B cell (primary cell): ENCODE measurements around the gene CRIM1. TPM values are rescaled to one million over a fixed set of nuclear protein-coding genes. Genes with fewer than 3 reads are reported as not detected.

Experiments
- ATAC-seq: fragments of 200-7000 bp; cut with Tn5 transposase; one replicate; pipeline ENCODE4 v1.10.0; 2021; ENCODE audit warnings: low read depth, mild to moderate bottlenecking, moderate number of reproducible peaks, moderate library complexity
- CTCF ChIA-PET: fragments of 350-600 bp; sonication (Branson Sonifier 250); formaldehyde crosslinking; loops from one replicate; lab custom pipeline; 2021; ENCODE audit warnings: antibody characterized with exemption, inconsistent platforms; lab: Charles Lee
- POLR2A ChIA-PET: fragments of 350-600 bp; sonication (Branson Sonifier 250); formaldehyde crosslinking; loops from one replicate; lab custom pipeline; 2021; ENCODE audit warnings: antibody characterized with exemption; lab: Charles Lee
- DNase-seq: peaks from one replicate; pipeline ENCODE4 v3.0.0; 2013
- H2AFZ ChIP-seq: 2 replicates; pipeline ENCODE4 v1.6.1; 2012; ENCODE audit warnings: mild to moderate bottlenecking, low read depth, low read length; ENCODE audit not compliant: insufficient read depth, poor library complexity, severe bottlenecking
- H3K27ac ChIP-seq, 2 donors: 1 replicate in 1 of 2; 2 replicates in 1 of 2; pipeline ENCODE4 v1.5.1; 2012 to 2013; ENCODE audit warnings: low read length in 2 of 2, mild to moderate bottlenecking in 2 of 2, moderate library complexity in 1 of 2
- H3K27me3 ChIP-seq, 4 experiments: fragments of 200-600 bp in 1 of 4; sonication (generic) in 1 of 4; replicated peaks in 1 of 4; 1 replicate in 2 of 4; 2 replicates in 2 of 4; pipeline versions ENCODE4 v1.6.1 to v1.7.0; 2013 to 2016; ENCODE audit warnings: low read length in 3 of 4, mild to moderate bottlenecking in 2 of 4, mixed read lengths in 1 of 4, moderate library complexity in 1 of 4; ENCODE audit not compliant: insufficient read depth in 4 of 4, control insufficient read depth in 3 of 4; ENCODE audit errors: control extremely low read depth in 1 of 4
- H3K36me3 ChIP-seq, 2 experiments: replicated peaks in 1 of 2; 1 replicate in 1 of 2; 2 replicates in 1 of 2; pipeline versions ENCODE4 v1.6.1 to v1.7.1; 2013; ENCODE audit warnings: low read length in 1 of 2; ENCODE audit not compliant: insufficient read depth in 2 of 2, control insufficient read depth in 1 of 2; ENCODE audit errors: control extremely low read depth in 1 of 2, extremely low read depth in 1 of 2
- H3K4me1 ChIP-seq, 2 donors: fragments of 200-600 bp in 1 of 2; sonication (generic) in 1 of 2; 1 replicate in 1 of 2; 2 replicates in 1 of 2; pipeline versions ENCODE4 v1.5.1 to v1.6.1; 2013 to 2017; ENCODE audit warnings: low read length in 2 of 2; ENCODE audit not compliant: control insufficient read depth in 2 of 2, insufficient read depth in 2 of 2
- H3K4me2 ChIP-seq: replicated peaks from 2 replicates; pipeline ENCODE3; 2012; ENCODE audit warnings: mild to moderate bottlenecking, low read depth, low read length; ENCODE audit not compliant: poor library complexity, severe bottlenecking
- H3K4me3 ChIP-seq, 5 experiments: fragments of 200-600 bp in 1 of 5; sonication (generic) in 1 of 5; 1 replicate in 3 of 5; 2 replicates in 2 of 5; pipeline versions ENCODE4 v1.5.1 to v1.7.0; 2011 to 2016; ENCODE audit warnings: low read length in 4 of 5, mild to moderate bottlenecking in 4 of 5, low read depth in 2 of 5, control low read depth in 1 of 5, moderate library complexity in 1 of 5; ENCODE audit not compliant: insufficient read depth in 1 of 5; ENCODE audit errors: control extremely low read depth in 1 of 5, extremely low read depth in 1 of 5
- H3K79me2 ChIP-seq: fragments of 200-600 bp; sonication (generic); one replicate; pipeline ENCODE4 v1.6.0; 2016; ENCODE audit warnings: low read length; ENCODE audit not compliant: control insufficient read depth, insufficient read depth
- H3K9ac ChIP-seq: fragments of 200-600 bp; sonication (generic); 2 replicates; pipeline ENCODE4 v1.6.1; 2017; ENCODE audit warnings: mild to moderate bottlenecking, low read length, moderate library complexity
- H3K9me3 ChIP-seq, 3 donors: one replicate each; pipeline versions ENCODE4 v1.6.1 to v1.7.1; 2013; ENCODE audit warnings: low read length in 2 of 3; ENCODE audit not compliant: control insufficient read depth in 2 of 3, insufficient read depth in 1 of 3; ENCODE audit errors: control extremely low read depth in 1 of 3
- H4K20me1 ChIP-seq: 2 replicates; pipeline ENCODE4 v1.6.0; 2012; ENCODE audit warnings: mild to moderate bottlenecking, low read length; ENCODE audit not compliant: insufficient read depth, control insufficient read depth, poor library complexity, severe bottlenecking
- H3K27ac Mint-ChIP-seq: one replicate; pipeline ENCODE4 v1.8.0; 2021; ENCODE audit warnings: mixed read lengths
- H3K27me3 Mint-ChIP-seq: one replicate; pipeline ENCODE4 v1.8.0; 2021; ENCODE audit warnings: mixed read lengths
- H3K4me1 Mint-ChIP-seq: one replicate; pipeline ENCODE4 v1.8.0; 2021; ENCODE audit warnings: mixed read lengths
- H3K4me3 Mint-ChIP-seq: one replicate; pipeline ENCODE4 v1.8.0; 2021; ENCODE audit warnings: mixed read lengths
- H3K9me3 Mint-ChIP-seq: one replicate; pipeline ENCODE4 v1.8.0; 2022; ENCODE audit warnings: mixed read lengths; ENCODE audit not compliant: insufficient read depth
- EZH2 ChIP-seq: IDR thresholded peaks from 2 replicates; pipeline ENCODE4 v1.6.1; 2012; ENCODE audit warnings: borderline replicate concordance, low read depth, mild to moderate bottlenecking, moderate library complexity, low read length; ENCODE audit not compliant: insufficient read depth, poor library complexity, severe bottlenecking
- WGBS: methylation state at CpG from one replicate; pipeline ENCODE4 v1.1.5; 2013; ENCODE audit warnings: missing lambda C conversion rate; ENCODE audit not compliant: insufficient coverage; 5-methylcytosine and 5-hydroxymethylcytosine counted together
- intact Hi-C: fragments of 100-400 bp; cut with micrococcal nuclease; formaldehyde crosslinking; loops from one replicate; pipeline ENCODE4 v1.10.0; 2022
- polyA plus RNA-seq: library from polyadenylated mRNA; depleted of rRNA; stranded (reverse); fragments of >200 nt; gene quantifications from 2 replicates; pipeline ENCODE4 v1.2.3, GENCODE V29; 2012
- total RNA-seq, 2 donors: library from RNA; stranded (reverse); fragments of 120-200 nt in 1 of 2; gene quantifications; 1 replicate in 1 of 2; 2 replicates in 1 of 2; pipeline versions ENCODE4 v1.2.3 to v1.2.4, GENCODE V29; 2013 to 2022
- TF ChIP-seq, protein P1 (sequence below): fragments of 200-600 bp; IDR thresholded peaks from one replicate; pipeline ENCODE4 v1.8.0; 2022; ENCODE audit warnings: antibody characterized with exemption, mild to moderate bottlenecking

CRIM1 gene
- total and polyA plus RNA-seq, 2 donors (not counting 1 experiment from before 2014, with no cell fraction given) = 1.3 to 5.0 TPM

DNA sequence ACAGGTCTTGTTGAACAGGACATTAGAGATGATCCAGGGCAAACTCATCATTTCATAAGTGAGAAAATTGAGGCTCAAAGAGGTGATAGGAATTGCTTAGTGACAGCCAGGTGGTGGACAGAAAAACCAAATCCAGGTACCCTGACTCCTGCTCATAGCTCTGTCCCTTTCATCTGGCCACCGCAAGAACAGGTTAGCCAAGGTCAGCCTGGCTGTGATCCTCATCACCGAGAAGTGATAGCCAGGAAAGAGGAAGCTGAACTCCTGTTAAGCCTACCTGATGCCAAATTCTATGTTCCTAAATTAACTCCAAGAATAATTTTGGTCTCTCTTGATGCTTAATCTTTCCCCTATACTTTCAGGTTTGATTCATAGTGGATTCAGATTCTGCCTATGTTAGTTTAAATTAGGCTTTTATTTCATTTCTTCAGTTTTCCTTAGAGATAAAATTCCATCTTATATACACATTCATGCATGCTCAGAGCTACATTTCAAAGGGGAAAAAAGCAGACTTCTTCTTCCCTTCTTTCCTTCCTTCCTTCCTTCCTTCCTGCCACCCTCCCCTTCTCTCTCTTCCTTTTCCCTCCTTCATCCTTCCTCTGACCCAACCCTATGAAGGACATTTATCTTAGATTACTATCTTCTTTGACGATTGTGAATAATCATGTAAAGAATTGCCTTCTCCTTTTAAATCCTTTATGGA lies 17.3 kb upstream of the CRIM1 start:
- H3K4me2 ChIP-seq = no peak overlapping the region
- intact Hi-C loops = no loop called here

GRCh38 chr2:36338827-36339145 lies 16.8 kb upstream of the CRIM1 start:
- H3K4me2 ChIP-seq = no peak overlapping the region
- H3K4me3 Mint-ChIP-seq = no peak overlapping the region
- no CpG with 5 or more reads among the region's 1 CpG for WGBS
- H3K27me3 Mint-ChIP-seq = peaks cover 8% of the 10 kb centered on the region
- no peaks in the 10 kb centered on the region for H4K20me1 ChIP-seq
- no peaks in the 10 kb centered on the region for H3K4me1 ChIP-seq
- CTCF ChIA-PET = interaction anchor here (1.0 to 1.2 kb wide), 2 partner anchors 13 to 14 kb away, joined by 3 read pairs; no protein-coding TSS in a partner anchor
- intact Hi-C loops = no loop called here
- no peaks in the 10 kb centered on the region for H3K9me3 ChIP-seq
- H2AFZ ChIP-seq = no peak overlapping the region
- H3K27me3 ChIP-seq = no peaks in the 10 kb centered on the region
- ATAC-seq (no peak), DNase-seq (no peak)
- POLR2A ChIA-PET = no interaction called here
- no peak for TF ChIP-seq EZH2
- TF ChIP-seq, protein P1, sequence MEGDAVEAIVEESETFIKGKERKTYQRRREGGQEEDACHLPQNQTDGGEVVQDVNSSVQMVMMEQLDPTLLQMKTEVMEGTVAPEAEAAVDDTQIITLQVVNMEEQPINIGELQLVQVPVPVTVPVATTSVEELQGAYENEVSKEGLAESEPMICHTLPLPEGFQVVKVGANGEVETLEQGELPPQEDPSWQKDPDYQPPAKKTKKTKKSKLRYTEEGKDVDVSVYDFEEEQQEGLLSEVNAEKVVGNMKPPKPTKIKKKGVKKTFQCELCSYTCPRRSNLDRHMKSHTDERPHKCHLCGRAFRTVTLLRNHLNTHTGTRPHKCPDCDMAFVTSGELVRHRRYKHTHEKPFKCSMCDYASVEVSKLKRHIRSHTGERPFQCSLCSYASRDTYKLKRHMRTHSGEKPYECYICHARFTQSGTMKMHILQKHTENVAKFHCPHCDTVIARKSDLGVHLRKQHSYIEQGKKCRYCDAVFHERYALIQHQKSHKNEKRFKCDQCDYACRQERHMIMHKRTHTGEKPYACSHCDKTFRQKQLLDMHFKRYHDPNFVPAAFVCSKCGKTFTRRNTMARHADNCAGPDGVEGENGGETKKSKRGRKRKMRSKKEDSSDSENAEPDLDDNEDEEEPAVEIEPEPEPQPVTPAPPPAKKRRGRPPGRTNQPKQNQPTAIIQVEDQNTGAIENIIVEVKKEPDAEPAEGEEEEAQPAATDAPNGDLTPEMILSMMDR = no peak
- H3K4me1 Mint-ChIP-seq = no peaks in the 10 kb centered on the region
- H3K27ac ChIP-seq = no peak overlapping the region
- no peaks in the 10 kb centered on the region for H3K36me3 ChIP-seq
- no peak overlapping the region for H3K27ac Mint-ChIP-seq
- no peaks in the 10 kb centered on the region for H3K79me2 ChIP-seq
- no peaks in the 10 kb centered on the region for H3K9me3 Mint-ChIP-seq
- no peak overlapping the region for H3K4me3 ChIP-seq
- H3K9ac ChIP-seq = no peak overlapping the region

More for the DNA sequence above, 17.3 kb upstream of the CRIM1 start:
- TF ChIP-seq, protein P1 = no peak
- TF ChIP-seq EZH2 = no peak
- Histone ChIP-seq H3K36me3 (no peaks in the 10 kb centered on the region), H3K79me2 (no peaks in the 10 kb centered on the region), H3K9ac (no peak overlapping the region), H3K4me1 (no peaks in the 10 kb centered on the region), H3K27me3 (no peaks in the 10 kb centered on the region), H3K4me3 (no peak overlapping the region), H4K20me1 (no peaks in the 10 kb centered on the region), H3K27ac (no peak overlapping the region), H3K9me3 (no peaks in the 10 kb centered on the region), H2AFZ (no peak overlapping the region)
- H3K4me1 Mint-ChIP-seq = no peaks in the 10 kb centered on the region
- ATAC-seq (no peak), DNase-seq (no peak)
- peaks cover 2% of the 10 kb centered on the region for H3K27me3 Mint-ChIP-seq
- CTCF ChIA-PET = interaction anchor here (1.0 to 1.2 kb wide), 2 partner anchors 13 to 14 kb away, joined by 3 read pairs; no protein-coding TSS in a partner anchor
- WGBS = 75% methylated on average over 2 of the region's 3 CpGs
- POLR2A ChIA-PET = no interaction called here
- no peak overlapping the region for H3K27ac Mint-ChIP-seq
- H3K4me3 Mint-ChIP-seq = no peak overlapping the region
- H3K9me3 Mint-ChIP-seq = no peaks in the 10 kb centered on the region
